Measurements from ENCODE around the gene MYLK.
A peak's percentile ranks its signal among the peaks of the same experiment; 100 is the strongest.
"Not testable (repeated sequence)": the region's sequence is repeated elsewhere in the genome, so short reads cannot be mapped to it uniquely, and the experiment has no call there.

The MYLK gene

DNA sequence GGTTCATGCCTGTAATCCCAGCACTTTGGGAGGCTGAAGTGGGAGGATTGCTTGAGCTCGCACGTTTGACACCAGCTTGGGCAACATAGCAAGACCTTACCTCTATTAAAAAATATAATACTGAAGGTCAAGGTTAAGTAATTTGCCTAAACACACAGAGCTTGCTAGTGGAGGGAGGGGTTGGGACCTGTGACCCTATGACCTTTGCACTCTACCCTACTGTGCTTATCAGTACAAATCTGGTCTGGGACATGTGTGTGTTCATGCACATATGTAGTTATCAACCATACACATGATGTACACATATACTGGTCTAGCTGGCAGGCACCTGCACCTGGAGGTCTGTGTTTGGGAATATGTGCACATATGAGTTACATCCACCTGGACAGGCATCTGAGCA, 181.4 kb downstream of the MYLK start:
- DNase-seq (ENCODE audit: low read depth): no peak
- no peak for TF ChIP-seq CTCF (conservative IDR thresholded peaks at IDR 0.05; ENCODE audit: low read length)
- no peak overlapping the region for H3K4me3 ChIP-seq (ENCODE audit: low read length)

DNA sequence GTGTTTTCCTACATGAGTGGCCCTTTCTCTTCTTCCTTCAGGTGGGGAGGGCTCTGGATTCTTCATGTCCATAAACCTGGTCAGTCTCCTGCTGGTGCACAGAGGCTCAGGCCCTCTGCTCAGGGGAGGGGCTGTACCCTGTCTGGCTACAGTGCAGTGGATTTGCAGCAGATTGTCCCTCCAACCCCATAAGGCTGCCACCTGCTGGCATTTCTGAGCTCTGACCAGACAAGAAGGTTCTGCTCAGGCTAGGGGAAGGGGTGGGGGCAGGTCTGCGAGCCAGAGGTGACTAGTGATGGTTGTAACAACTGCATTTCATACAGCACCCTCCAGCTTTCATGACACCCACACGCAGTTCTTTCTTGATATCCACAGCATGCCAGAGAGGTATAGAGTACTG, 182.1 kb downstream of the MYLK start:
- not testable (repeated sequence) for H3K4me3 ChIP-seq (ENCODE audit: low read length)
- DNase-seq (ENCODE audit: low read depth): peak; percentile 70
- peak; percentile 62 for TF ChIP-seq CTCF (conservative IDR thresholded peaks at IDR 0.05; ENCODE audit: low read length)

DNA sequence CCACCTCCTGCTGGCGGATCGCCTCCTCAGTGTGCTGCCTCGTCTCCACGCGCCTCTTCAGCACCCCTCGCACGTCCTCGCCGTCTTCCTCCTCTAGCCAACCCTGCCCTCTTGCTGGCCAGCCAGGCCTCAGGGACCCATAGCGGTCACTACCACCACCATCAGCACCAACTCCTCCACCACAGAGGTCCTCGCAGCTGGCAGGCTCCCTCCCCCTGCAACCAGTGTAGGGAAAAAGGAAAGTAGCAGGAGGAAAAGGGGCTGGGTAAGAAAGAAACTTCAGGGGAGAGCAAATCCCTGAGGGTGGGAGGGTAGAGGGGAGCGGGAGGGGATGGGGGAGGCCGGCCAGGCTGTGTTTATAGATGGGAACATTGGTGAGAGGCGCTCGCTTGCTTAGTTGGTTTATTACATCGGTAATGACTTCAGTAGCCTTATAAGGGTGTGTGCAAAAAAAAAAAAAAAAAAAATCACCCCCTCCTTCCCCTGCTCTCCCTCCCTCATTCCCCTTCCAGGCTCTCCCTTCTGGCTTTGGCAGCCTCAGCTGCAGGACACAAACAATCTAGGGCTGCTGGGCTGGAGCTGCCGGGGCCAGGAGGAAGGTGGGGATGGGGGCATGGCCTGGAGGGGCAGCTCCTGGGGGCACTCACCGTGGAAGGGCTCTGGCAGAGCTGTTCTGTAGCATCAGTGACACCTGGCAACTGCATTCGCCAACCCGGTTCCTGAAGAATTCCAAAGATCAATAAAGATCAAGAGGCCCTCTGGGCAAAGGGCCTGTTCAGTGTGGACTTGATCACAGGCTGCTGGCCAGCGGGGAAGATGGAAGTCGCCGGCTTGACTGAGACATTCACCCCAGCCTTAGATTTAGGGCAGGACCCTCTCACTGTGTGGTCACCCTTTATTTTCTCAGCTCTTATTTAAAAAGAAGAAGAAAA, 183.1 kb downstream of the MYLK start:
- TF ChIP-seq CTCF (conservative IDR thresholded peaks at IDR 0.05; ENCODE audit: low read length): no peak
- no peak overlapping the region for H3K4me3 ChIP-seq (ENCODE audit: low read length)
- no peak for DNase-seq (ENCODE audit: low read depth)

DNA sequence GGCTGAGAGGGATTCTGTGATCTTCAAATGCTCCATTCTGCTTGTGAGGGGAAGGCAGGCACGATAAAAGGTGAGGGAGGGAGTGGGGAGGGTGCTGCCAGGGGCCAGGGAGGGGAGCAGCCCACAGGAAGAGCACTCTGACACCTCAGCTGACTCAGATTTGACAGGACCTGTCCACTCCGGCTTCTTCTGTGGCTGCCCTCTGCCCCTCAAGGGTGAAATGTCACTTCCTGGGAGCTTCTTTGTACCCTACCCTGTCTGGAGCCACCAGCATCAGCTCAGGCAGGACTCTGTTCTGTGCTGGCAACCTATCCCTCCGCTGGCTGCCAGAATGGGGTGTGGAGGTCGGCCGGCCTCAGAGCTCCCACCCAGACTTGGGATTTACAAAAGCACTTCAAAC, 185.3 kb downstream of the MYLK start:
- DNase-seq (ENCODE audit: low read depth): no peak
- no peak for TF ChIP-seq CTCF (conservative IDR thresholded peaks at IDR 0.05; ENCODE audit: low read length)
- no peak overlapping the region for H3K4me3 ChIP-seq (ENCODE audit: low read length)

- TF ChIP-seq CTCF (conservative IDR thresholded peaks at IDR 0.05; ENCODE audit: low read length): no peak
- no peak for DNase-seq (ENCODE audit: low read depth)
- H3K4me3 ChIP-seq (ENCODE audit: low read length): no peak overlapping the region
These were observed 187.3 kb downstream of the MYLK start for GRCh38 chr3:123696808-123697207.

- TF ChIP-seq CTCF (conservative IDR thresholded peaks at IDR 0.05; ENCODE audit: low read length): no peak
- no peak for DNase-seq (ENCODE audit: low read depth)
- H3K4me3 ChIP-seq (ENCODE audit: low read length): no peak overlapping the region
These were observed 188.1 kb downstream of the MYLK start for GRCh38 chr3:123695731-123696640.

Data from AG10803 (cell line).